ENCODE results near the gene GSTM3. TPM values are rescaled to one million over a fixed set of nuclear protein-coding genes. Genes with fewer than 3 reads are reported as not detected.
"Not testable (repeated sequence)": the region's sequence is repeated elsewhere in the genome, so short reads cannot be mapped to it uniquely, and the experiment has no call there.

GSTM3 gene
- total and polyA plus RNA-seq, 7 experiments from 2014 or later = 1.9 to 130 (median 11.9) TPM

DNA sequence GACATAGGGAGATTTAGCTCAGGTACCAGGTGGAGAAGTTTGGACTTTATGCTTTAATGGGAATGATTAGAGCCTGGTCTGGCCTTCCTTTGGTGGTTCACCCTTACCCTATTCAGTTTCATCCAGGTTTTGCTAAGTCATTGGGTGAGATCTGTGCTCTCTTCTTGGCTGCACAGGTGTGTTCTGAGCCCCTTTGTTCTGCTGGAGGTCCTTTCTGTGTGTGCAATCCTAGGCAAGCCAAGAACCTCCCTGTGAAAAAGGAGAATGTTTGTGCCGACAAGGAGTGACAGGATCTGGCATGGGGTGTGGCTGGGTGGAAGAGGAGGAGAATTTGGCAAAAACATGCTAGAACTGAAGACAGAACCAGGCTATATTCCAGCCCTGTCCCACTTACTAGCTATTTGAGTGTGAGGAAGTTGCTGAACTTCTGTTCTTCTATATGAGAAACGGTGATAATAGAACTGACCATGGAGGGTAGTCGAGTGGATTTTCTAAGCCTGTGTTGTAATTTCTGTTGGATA is 24.2 kb downstream of the GSTM3 start:
- no peaks in the 10 kb centered on the region for H3K4me1 ChIP-seq (ENCODE audit: control insufficient read depth in 2 of 2, insufficient read depth in 2 of 2, low read length in 2 of 2)
- intact Hi-C loops (cut with micrococcal nuclease) = no loop called here
- ATAC-seq (no peak), DNase-seq (no peak)
- no peaks in the 10 kb centered on the region for H3K36me3 ChIP-seq (ENCODE audit: control insufficient read depth in 2 of 3, insufficient read depth in 3 of 3, low read length in 3 of 3)
- no peaks in the 10 kb centered on the region for H3K27me3 ChIP-seq (ENCODE audit: control insufficient read depth in 2 of 2, insufficient read depth in 2 of 2, low read length in 2 of 2)
- no peak overlapping the region for H3K4me3 Mint-ChIP-seq
- H3K9me3 ChIP-seq (ENCODE audit: control insufficient read depth in 2 of 3, low read length in 3 of 3) = no peaks in the 10 kb centered on the region
- CTCF ChIA-PET = no interaction called here
- H3K4me3 ChIP-seq (ENCODE audit: low read length) = no peak overlapping the region
- no peak overlapping the region for H3K27ac ChIP-seq (ENCODE audit: low read depth, low read length)
- H3K36me3 Mint-ChIP-seq = peaks cover 0 to 5% (median 0%) of the 10 kb centered on the region in 5 donors
- peaks cover 0 to 3% (median 0%) of the 10 kb centered on the region in 7 donors for H3K4me1 Mint-ChIP-seq
- no peaks in the 10 kb centered on the region for H3K9me3 Mint-ChIP-seq
- no peak overlapping the region for H3K27ac Mint-ChIP-seq
- POLR2A ChIA-PET = no interaction called here
- peaks cover 18 to 30% (median 20%) of the 10 kb centered on the region in 5 donors for H3K27me3 Mint-ChIP-seq

DNA sequence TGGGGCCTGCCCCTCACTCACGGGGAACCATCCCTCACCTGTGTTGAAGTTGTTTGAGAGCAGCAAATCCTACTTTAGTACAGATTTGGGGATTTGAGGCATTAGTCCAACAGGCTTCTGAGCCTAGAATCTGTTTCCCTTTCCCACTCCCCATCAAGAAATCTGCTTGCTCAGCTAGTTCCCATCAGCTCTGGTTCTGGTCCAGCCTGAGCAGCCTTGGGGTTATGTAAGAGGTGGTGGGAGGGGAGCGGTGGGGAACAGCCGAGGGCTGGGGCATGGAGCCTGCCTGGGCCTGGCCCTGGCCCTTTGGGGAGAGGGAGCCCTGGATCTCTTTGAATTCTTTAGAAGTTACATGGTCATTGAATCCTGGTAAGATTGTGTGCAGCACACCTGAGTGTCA is 24.7 kb downstream of the GSTM3 start:
- Histone ChIP-seq H3K4me1 (ENCODE audit: control insufficient read depth in 2 of 2, insufficient read depth in 2 of 2, low read length in 2 of 2) (no peaks in the 10 kb centered on the region), H3K36me3 (ENCODE audit: control insufficient read depth in 2 of 3, insufficient read depth in 3 of 3, low read length in 3 of 3) (no peaks in the 10 kb centered on the region), H3K4me3 (ENCODE audit: low read length) (no peak overlapping the region), H3K9me3 (ENCODE audit: control insufficient read depth in 2 of 3, low read length in 3 of 3) (no peaks in the 10 kb centered on the region), H3K27me3 (ENCODE audit: control insufficient read depth in 2 of 2, insufficient read depth in 2 of 2, low read length in 2 of 2) (no peaks in the 10 kb centered on the region), H3K27ac (ENCODE audit: low read depth, low read length) (no peak overlapping the region)
- no peaks in the 10 kb centered on the region for H3K9me3 Mint-ChIP-seq
- peaks cover 0 to 3% (median 0%) of the 10 kb centered on the region in 7 donors for H3K4me1 Mint-ChIP-seq
- CTCF ChIA-PET = no interaction called here
- POLR2A ChIA-PET = no interaction called here
- no peak for DNase-seq
- no peak overlapping the region for H3K27ac Mint-ChIP-seq
- intact Hi-C loops (cut with micrococcal nuclease) = no loop called here
- no peak for ATAC-seq
- H3K27me3 Mint-ChIP-seq = peaks cover 18 to 30% (median 20%) of the 10 kb centered on the region in 5 donors
- no peak overlapping the region for H3K4me3 Mint-ChIP-seq
- H3K36me3 Mint-ChIP-seq = peaks cover 0 to 5% (median 0%) of the 10 kb centered on the region in 5 donors

DNA sequence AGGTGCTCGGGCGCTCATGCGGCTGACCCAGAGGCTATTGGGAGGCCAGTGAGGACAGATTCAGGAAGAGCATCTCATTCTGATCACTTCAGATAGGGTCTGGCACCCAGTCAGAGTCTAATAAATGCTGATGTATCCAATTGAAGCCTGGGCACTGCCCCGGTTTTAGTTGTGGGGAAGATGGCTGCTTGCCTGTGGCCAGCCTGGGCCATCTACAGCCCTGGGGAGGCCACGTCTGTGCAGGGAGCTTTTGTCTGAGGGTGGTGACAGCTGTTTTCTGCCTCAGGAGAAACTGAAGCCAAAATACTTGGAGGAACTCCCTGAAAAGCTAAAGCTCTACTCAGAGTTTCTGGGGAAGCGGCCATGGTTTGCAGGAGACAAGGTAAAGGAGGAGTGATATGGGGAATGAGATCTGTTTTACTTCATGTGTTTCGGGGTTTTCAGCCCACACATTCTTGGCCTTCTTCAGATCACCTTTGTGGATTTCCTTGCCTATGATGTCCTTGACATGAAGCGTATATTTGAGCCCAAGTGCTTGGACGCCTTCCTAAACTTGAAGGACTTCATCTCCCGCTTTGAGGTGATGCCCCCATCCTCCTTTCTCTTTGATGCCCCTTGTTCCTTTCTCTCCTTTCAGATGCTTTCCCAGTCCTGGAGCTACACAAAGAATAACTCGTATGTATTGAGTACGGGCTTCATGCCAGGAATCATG is 26.0 kb downstream of the GSTM3 start:
- ATAC-seq = no peak
- POLR2A ChIA-PET = no interaction called here

DNA sequence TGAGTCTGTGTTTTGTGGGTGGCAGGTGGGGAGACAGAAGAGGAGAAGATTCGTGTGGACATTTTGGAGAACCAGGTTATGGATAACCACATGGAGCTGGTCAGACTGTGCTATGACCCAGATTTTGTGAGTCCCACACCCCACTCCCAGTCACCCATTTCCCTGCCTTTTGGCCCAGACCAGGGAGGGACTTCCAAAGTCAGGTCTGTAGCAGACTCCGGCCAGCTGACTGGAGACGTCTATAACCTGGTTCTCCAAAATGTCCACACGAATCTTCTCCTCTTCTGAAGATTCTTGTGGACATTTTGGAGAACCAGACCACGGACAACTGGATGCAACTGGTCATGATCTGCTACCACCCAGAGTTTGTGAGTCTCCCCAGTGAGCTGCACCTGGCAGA is 27.2 kb downstream of the GSTM3 start:
- ChIA-PET CTCF (no interaction called here), POLR2A (no interaction called here)
- Histone ChIP-seq H3K4me1 (ENCODE audit: control insufficient read depth in 2 of 2, insufficient read depth in 2 of 2, low read length in 2 of 2) (no peaks in the 10 kb centered on the region), H3K9me3 (ENCODE audit: control insufficient read depth in 2 of 3, low read length in 3 of 3) (no peaks in the 10 kb centered on the region), H3K27me3 (ENCODE audit: control insufficient read depth in 2 of 2, insufficient read depth in 2 of 2, low read length in 2 of 2) (no peaks in the 10 kb centered on the region), H3K36me3 (ENCODE audit: control insufficient read depth in 2 of 3, insufficient read depth in 3 of 3, low read length in 3 of 3) (no peaks in the 10 kb centered on the region), H3K27ac (ENCODE audit: low read depth, low read length) (no peak overlapping the region), H3K4me3 (ENCODE audit: low read length) (no peak overlapping the region)
- ATAC-seq = no peak
- DNase-seq = no peak
- intact Hi-C loops (cut with micrococcal nuclease) = no loop called here
- peaks cover 0 to 3% (median 0%) of the 10 kb centered on the region in 7 donors for H3K4me1 Mint-ChIP-seq
- H3K27me3 Mint-ChIP-seq = peaks cover 18 to 30% (median 18%) of the 10 kb centered on the region in 5 donors
- H3K27ac Mint-ChIP-seq = no peak overlapping the region
- peaks cover 0 to 11% (median 7%) of the 10 kb centered on the region in 11 donors for H3K9me3 Mint-ChIP-seq
- peaks cover 4 to 14% (median 6%) of the 10 kb centered on the region in 5 donors for H3K36me3 Mint-ChIP-seq
- no peak overlapping the region for H3K4me3 Mint-ChIP-seq

More for the DNA sequence above, 26.0 kb downstream of the GSTM3 start:
- Histone ChIP-seq H3K36me3 (ENCODE audit: control insufficient read depth in 2 of 3, insufficient read depth in 3 of 3, low read length in 3 of 3) (no peaks in the 10 kb centered on the region), H3K4me3 (ENCODE audit: low read length) (no peak overlapping the region), H3K27ac (ENCODE audit: low read depth, low read length) (no peak overlapping the region), H3K4me1 (ENCODE audit: control insufficient read depth in 2 of 2, insufficient read depth in 2 of 2, low read length in 2 of 2) (no peaks in the 10 kb centered on the region), H3K27me3 (ENCODE audit: control insufficient read depth in 2 of 2, insufficient read depth in 2 of 2, low read length in 2 of 2) (no peaks in the 10 kb centered on the region), H3K9me3 (ENCODE audit: control insufficient read depth in 2 of 3, low read length in 3 of 3) (no peaks in the 10 kb centered on the region)
- Mint-ChIP-seq H3K9me3 (no peaks in the 10 kb centered on the region), H3K27ac (no peak overlapping the region), H3K4me3 (no peak overlapping the region), H3K4me1 (peaks cover 0 to 3% (median 0%) of the 10 kb centered on the region in 7 donors), H3K27me3 (peaks cover 18 to 30% (median 18%) of the 10 kb centered on the region in 5 donors), H3K36me3 (peaks cover 0 to 5% (median 0%) of the 10 kb centered on the region in 5 donors)
- CTCF ChIA-PET = no interaction called here
- DNase-seq = no peak
- intact Hi-C loops (cut with micrococcal nuclease) = no loop called here

DNA sequence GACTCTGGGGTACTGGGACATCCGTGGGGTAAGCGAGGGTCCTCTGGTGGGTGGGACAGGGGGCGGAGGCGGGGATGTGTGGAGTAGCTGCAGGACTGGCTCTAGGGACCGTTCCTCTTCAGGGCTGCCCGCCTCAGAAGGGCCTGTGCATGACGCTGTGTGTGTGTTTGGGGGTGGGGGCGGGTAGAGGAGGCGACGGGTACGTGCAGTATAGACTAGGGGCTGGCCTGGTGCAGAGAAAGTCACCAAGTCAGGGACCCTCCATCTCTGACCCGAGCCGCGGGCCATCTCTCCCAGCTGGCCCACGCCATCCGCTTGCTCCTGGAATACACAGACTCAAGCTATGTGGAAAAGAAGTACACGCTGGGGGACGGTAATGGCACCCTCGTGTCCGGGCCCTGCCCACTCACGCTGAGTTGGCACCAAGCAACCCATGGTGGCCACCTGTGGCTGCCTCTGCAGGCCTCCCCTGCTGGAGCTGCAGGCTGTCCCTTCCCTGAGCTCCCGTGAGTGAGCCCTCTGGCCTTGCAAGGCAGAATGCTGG is 28.4 kb downstream of the GSTM3 start:
- POLR2A ChIA-PET = no interaction called here
- peaks cover 0 to 3% (median 0%) of the 10 kb centered on the region in 7 donors for H3K4me1 Mint-ChIP-seq

DNA sequence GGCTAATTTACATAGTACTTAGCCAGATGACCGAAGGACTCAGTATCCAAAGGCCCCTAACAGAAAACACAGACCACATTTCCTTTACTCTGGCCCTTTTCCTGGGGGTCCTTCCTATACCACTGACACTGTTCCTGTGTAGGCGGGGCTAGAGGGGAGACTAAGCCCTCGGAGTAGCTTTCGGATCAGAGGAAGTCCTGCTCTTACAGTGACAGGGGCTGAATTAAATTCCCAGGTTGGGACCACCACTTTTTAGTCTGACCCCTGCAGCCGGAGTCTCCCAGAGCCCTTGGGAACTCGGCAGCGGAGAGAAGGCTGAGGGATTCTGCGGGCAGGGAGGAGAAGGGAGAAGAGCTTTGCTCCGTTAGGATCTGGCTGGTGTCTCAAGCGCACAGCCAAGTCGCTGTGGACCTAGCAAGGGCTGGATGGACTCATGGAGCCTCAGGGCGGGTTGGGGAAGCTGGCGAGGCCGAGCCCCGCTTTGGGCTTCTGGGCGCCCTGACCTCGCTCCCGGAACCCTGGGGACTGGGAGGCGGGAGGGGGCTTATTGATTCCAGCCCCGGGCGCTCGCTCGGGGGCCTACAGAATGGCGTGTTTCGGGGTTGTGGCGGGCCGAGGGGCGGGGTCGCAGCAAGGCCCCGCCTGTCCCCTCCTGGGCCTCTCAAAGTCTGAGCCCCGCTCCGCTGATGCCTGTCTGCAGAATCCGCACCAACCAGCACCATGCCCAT is 29.1 kb downstream of the GSTM3 start, which contains the start of gene GSTM5:
TSS of gene GSTM5 (plus strand) at position 659 of the 728 bp plus-strand sequence. CDS start at position 721, 62 bp downstream.
- H3K27ac ChIP-seq (ENCODE audit: low read depth, low read length); intact Hi-C loops (cut with micrococcal nuclease); H3K36me3 ChIP-seq (ENCODE audit: control insufficient read depth in 2 of 3, insufficient read depth in 3 of 3, low read length in 3 of 3); H3K4me3 ChIP-seq (ENCODE audit: low read length); H3K4me1 ChIP-seq (ENCODE audit: control insufficient read depth in 2 of 2, insufficient read depth in 2 of 2, low read length in 2 of 2); H3K4me1 Mint-ChIP-seq; H3K27me3 ChIP-seq (ENCODE audit: control insufficient read depth in 2 of 2, insufficient read depth in 2 of 2, low read length in 2 of 2); H3K9me3 ChIP-seq (ENCODE audit: control insufficient read depth in 2 of 3, low read length in 3 of 3); POLR2A ChIA-PET: not testable (repeated sequence)
- ATAC-seq (peak; percentile 36), DNase-seq (peak in 2 of 9 donors; percentile 13 to 26)
- peaks cover 18 to 21% (median 18%) of the 10 kb centered on the region in 5 donors for H3K27me3 Mint-ChIP-seq
- H3K4me3 Mint-ChIP-seq = peak within 1 kb of the TSS in 6 of 10 donors; percentile 41 to 81 (median 62)
- CTCF ChIA-PET = interaction anchor here (0.6 kb wide), 2 partner anchors 55 to 409 kb away, joined by 3 to 8 read pairs; no protein-coding TSS in a partner anchor
- H3K9me3 Mint-ChIP-seq = peaks cover 4 to 25% (median 11%) of the 10 kb centered on the region in 11 donors
- H3K36me3 Mint-ChIP-seq = peaks cover 7 to 32% (median 13%) of the 10 kb centered on the region in 5 donors
- peak within 1 kb of the TSS in 4 of 9 donors; percentile 46 to 92 (median 76) for H3K27ac Mint-ChIP-seq

More for the DNA sequence above, 28.4 kb downstream of the GSTM3 start:
- DNase-seq = no peak
- Histone ChIP-seq H3K27me3 (ENCODE audit: control insufficient read depth in 2 of 2, insufficient read depth in 2 of 2, low read length in 2 of 2) (no peaks in the 10 kb centered on the region), H3K36me3 (ENCODE audit: control insufficient read depth in 2 of 3, insufficient read depth in 3 of 3, low read length in 3 of 3) (no peaks in the 10 kb centered on the region), H3K27ac (ENCODE audit: low read depth, low read length) (no peak overlapping the region), H3K9me3 (ENCODE audit: control insufficient read depth in 2 of 3, low read length in 3 of 3) (no peaks in the 10 kb centered on the region), H3K4me3 (ENCODE audit: low read length) (no peak overlapping the region), H3K4me1 (ENCODE audit: control insufficient read depth in 2 of 2, insufficient read depth in 2 of 2, low read length in 2 of 2) (no peaks in the 10 kb centered on the region)
- CTCF ChIA-PET = interaction anchor here (0.6 kb wide), 2 partner anchors 56 to 410 kb away, joined by 3 to 8 read pairs; no protein-coding TSS in a partner anchor
- no peak for ATAC-seq
- intact Hi-C loops (cut with micrococcal nuclease) = no loop called here
- Mint-ChIP-seq H3K9me3 (peaks cover 4 to 24% (median 11%) of the 10 kb centered on the region in 11 donors), H3K36me3 (peaks cover 7 to 25% (median 13%) of the 10 kb centered on the region in 5 donors), H3K27ac (peak overlapping the region in 1 of 9 donors; percentile 36), H3K27me3 (peaks cover 18 to 21% (median 18%) of the 10 kb centered on the region in 5 donors), H3K4me3 (peak overlapping the region in 5 of 10 donors; percentile 27 to 69 (median 49))
